HK-2 (cell line): ENCODE results near the gene C2orf49.
"Not testable (repeated sequence)": the region's sequence is repeated elsewhere in the genome, so short reads cannot be mapped to it uniquely, and the experiment has no call there.

Experiments
- DNase-seq: peaks from one replicate; pipeline ENCODE4 v3.0.0-alpha.2; 2018; ENCODE audit not compliant: unreplicated experiment

Gene C2orf49

DNA sequence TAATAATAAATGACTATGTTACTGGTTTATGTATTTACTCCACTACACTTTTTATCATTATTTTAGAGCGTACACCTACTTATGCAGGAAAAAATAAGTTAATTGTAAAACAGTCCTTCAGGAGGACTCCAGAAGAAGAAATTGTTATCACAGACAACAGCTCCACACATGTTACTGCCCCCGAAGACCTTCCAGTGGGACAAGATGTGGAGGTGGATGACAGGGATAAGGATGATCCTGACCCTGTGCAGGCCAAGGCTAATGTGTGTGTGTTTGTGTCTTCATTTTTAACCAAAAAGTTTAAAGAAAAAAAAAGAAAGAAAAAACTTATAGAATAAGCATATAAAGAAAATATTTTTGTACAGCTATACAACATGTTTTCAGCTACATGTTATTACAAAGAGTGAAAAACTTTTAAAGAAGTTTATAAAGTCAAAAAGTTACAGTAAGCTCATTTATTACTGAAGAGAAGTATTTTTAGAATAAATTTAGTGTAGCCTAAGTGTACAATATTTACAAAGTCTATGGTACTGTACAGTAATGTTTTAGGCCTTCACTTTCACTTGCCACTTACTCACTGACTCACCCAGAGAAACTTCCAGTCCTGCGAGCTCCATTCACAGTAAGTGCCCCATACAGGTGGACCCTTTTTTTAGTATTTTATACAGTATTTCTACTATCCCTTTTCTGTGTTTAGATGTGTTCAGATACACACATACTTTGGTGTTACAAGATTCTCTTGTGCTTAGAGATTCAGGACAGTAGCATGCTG is 15.3 kb upstream of the C2orf49 start:
- DNase-seq = no peak

DNA sequence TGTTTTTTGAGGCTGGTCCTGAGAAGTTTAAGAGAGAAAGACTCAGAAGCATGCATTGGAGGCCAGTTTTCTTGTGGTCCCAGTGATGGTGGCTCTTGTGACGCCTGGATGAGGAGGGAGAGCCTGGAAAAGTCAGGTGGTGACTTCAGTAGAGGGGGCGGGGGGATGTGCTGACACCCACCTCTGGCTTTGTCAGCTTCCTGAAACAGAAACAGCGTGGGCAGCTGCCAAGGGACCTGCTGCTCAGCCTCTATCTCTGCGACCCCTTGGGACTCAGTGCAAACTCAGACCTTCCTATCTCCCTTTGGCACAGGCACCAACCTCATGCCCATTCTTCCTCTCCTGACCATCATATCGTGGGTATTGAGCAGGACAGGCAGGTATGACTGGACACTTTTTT is 14.2 kb upstream of the C2orf49 start:
- no peak for DNase-seq

GRCh38 chr2:105324101-105324500 is 13.2 kb upstream of the C2orf49 start:
- no peak for DNase-seq

- peak; percentile 42 for DNase-seq
These were observed 12.6 kb upstream of the C2orf49 start for GRCh38 chr2:105324732-105325131.

DNA sequence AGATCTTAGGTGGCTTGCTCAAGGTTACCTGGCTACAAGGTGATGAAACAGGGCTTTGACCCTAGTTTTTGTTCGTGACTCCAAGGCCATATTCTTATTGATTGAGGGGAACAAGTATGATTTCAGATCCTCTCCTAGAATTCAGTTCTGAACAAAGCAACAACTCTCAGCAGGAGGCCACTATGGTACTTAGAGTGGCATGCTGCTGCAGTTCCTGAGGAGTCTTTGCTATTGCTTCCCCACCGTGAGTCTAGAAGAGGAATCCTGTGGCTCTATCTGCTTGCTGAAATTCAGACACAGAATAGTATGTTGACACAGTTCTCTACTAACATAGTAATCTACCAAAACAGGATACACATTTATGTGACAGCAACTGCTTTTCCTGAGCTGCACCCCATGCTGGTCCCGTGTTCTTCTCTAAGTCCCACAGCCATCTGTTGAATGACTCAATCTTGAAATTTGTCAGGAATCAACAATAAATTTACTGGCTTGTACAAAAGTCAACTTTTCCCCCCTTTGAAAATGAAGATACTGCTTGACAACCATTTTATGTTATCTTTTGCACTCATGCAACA is 11.9 kb upstream of the C2orf49 start:
- no peak for DNase-seq

DNA sequence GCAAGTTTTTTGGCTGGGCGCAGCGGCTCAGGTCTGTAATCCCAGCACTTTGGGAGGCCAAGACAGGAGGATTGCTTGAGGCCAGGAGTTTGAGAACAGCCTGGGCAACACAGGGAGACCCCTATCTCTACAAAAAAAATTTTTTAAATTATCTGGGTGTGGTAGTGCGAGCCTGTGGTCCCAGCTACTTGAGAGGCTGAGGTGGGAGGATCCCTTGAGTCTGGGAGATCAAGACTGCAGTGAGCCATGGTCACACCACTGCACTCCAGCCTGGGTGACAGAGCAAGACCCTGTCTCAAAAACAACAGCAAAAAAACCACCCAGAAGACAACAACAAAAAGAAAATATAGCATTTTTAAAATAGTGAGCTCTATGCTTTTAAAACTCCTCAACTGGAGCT is 10.1 kb upstream of the C2orf49 start:
- not testable (repeated sequence) for DNase-seq

DNA sequence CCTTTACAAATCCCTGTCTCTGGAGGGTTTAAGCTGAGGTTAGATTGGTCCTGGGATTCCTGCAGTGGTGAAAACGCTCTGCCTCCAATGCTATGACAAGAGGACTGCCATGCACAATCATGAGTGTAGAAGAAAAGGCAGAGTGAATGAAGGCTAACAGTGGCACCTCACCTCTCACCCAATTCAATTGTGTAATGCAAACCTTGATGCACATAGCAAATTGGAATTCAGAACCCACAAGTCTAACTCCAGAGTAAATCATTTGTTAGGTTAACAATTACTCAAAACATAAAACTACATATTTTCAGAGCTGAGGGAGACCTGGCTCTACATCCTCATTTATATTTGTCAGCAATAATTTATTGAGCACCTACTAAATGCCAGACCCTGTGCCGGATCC is 9.7 kb upstream of the C2orf49 start:
- no peak for DNase-seq

DNA sequence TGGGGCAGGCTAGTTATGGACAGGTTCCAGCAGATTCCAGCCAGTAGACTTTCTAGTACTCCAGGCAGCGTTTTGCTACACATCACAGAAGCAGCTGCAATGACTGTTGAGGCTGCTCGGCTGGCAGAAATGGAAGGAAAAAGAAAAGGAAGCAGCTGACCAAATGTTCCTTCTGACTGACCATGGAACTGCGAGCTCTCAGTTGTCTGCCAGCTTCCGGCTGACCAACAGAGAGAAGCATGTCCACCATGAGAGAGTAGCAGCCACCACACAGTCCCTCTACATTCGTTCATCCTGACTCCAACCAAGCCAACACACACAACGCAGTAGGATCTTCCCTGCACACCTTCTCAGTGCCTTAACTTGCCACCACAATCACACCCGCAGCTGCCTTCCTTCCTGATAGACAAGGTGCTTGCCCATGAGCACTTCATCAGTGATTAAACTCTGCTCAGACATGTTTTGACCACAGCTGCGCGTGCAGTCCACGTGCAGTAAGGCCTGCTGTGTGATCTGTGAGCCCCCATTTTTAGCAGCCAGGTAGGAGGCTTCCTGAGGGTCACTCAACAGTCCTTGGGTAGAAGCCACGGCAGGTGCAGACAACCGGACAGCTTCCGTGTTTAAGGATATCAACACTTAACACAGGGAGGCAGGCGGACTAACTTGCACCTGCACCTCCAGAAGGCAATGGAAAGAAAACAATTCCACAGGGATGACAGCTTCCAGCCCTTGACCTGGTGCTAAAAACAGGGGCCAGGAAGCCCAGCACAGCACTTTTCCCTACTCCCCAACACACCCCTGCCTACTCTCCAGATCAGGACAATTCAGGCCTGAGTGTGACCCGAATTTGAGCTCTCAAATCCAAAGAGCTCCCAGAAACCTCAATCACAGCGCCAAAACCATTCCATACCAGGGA is 8.8 kb upstream of the C2orf49 start:
- peak; percentile 44 for DNase-seq

GRCh38 chr2:105329197-105329554 is 8.2 kb upstream of the C2orf49 start:
- peak; percentile 22 for DNase-seq

GRCh38 chr2:105329561-105330495 is 7.5 kb upstream of the C2orf49 start, which contains the start of gene TGFBRAP1:
Gene TGFBRAP1, minus strand, starts transcription at chr2:105329735. Its CDS starts 21,434 bp downstream, at chr2:105308301.
- DNase-seq = peak; percentile 62

GRCh38 chr2:105330681-105331375 is 6.5 kb upstream of the C2orf49 start:
- DNase-seq = no peak

DNA sequence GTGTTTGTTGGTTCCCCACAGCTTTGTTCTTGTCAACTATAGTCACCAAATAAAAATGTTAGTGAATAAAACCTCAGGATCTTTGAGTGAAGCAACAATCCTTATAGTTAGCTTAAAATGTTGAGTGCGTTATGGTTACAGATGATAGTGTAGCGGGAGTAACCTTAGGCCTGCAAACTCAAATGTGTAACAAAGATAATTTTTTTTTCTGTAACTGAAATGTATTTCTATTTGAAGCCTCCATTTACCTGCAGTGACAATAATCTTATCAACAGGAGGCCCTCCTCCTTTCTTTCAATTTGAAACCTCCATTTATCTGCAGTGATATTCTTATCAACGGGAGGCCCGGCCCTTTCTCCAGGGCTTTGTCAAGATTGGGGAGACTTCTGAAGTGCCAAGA is 3.1 kb upstream of the C2orf49 start:
- DNase-seq = no peak

DNA sequence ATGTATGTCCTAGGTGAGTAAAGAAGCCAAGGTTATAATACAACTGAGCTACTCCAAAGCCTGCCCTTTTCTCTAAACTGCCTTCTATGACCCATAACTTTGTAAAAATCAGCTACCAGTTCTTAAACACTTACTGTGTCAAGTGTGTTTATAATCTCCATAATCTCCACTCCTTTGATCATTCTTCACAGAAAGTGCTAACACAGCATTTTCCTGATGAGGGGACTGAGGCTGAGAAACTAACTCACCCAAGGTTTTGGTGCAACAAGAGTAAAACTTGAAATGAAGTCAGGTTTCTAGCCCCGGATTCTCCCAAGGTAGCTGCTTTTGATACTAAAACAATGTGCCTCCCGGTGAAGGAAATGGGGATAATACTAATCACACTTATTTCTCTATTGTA is 1.9 kb upstream of the C2orf49 start:
- DNase-seq = no peak

DNA sequence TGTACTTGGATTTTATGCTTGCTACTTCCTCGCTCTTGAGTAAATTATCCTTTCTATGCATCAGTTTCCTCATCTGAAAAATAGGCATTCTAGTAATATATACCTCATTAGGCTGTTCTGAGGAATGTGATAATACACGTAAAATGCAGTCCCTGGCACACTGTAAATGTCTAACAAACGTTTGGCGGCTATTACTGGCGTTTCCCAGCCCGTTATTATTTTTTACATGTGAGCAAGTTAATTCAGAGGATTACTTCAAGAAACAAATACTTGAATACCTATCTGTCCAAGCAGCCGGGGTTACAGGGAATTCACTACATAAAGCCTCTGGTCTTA is 586 bp upstream of the C2orf49 start:
- DNase-seq = no peak

DNA sequence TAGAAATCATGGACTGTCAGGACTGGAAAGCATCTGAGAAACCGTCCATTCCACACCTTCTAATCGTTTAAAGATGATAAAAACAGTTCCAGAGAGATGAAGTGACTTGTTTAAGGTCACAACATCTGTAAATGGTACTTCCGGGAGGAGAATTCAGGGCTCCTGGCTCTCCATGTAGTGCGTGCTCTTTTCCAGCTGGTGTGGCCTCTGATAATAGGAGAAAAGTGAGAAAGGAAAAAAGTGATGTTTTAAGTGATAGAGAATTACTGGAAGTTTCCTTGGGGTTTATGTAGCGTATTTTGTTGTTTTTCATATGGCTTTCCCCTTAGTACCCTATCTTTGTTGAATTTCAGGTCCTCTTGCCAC is 663 bp downstream of the C2orf49 start:
- no peak for DNase-seq

DNA sequence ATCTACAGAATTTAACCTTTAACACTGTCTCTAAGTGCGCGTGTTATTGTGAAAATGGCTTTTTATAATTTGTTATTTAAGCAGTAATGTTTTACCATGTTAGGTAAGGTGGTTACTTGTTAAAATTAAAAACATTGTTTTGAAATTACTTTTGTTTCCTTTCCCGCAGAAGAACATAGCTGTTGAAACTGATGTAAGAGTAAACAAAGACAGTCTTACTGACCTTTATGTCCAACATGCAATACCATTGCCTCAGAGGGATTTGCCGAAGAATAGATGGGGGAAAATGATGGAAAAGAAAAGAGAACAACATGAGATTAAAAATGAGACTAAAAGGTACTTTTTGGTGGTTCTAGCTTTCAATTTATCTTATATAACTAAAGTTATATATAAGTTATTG is 2.1 kb downstream of the C2orf49 start:
- DNase-seq = no peak

GRCh38 chr2:105344704-105345345 is 7.5 kb downstream of the C2orf49 start:
- no peak for DNase-seq

- DNase-seq = no peak
These were observed 19.8 kb downstream of the C2orf49 start for GRCh38 chr2:105357122-105357521.

DNA sequence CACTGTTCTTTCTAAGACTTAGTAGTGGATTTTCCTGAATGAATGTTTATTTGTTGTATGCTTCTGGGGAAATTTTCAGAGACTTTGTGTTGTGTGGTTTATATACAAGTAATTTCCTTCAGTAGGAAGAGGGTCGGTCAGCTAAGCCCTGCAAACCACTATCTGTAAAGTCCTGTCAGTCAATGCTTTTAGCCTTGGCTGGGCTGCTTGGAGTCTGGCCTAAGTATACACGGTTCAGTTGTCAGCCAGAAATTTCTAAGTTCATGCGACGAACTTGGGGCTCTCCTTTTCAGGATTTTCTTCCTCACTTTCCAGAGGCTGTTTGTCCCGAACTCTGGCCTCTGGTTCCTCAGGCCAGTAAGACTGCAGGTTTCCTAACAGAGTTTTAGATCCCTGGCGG is 21.3 kb downstream of the C2orf49 start:
- DNase-seq = no peak

GRCh38 chr2:105361102-105361889 is 24.0 kb downstream of the C2orf49 start:
- no peak for DNase-seq
